GM18520 (cell line): ENCODE results near the gene MRPL38.
"Not testable (repeated sequence)": the region's sequence is repeated elsewhere in the genome, so short reads cannot be mapped to it uniquely, and the experiment has no call there.

Experiments used
- ATAC-seq: cut with Tn5 transposase; IDR thresholded peaks from one replicate; pipeline ENCODE4 v1.9.1; 2021; ENCODE audit not compliant: unreplicated experiment

The MRPL38 gene

DNA sequence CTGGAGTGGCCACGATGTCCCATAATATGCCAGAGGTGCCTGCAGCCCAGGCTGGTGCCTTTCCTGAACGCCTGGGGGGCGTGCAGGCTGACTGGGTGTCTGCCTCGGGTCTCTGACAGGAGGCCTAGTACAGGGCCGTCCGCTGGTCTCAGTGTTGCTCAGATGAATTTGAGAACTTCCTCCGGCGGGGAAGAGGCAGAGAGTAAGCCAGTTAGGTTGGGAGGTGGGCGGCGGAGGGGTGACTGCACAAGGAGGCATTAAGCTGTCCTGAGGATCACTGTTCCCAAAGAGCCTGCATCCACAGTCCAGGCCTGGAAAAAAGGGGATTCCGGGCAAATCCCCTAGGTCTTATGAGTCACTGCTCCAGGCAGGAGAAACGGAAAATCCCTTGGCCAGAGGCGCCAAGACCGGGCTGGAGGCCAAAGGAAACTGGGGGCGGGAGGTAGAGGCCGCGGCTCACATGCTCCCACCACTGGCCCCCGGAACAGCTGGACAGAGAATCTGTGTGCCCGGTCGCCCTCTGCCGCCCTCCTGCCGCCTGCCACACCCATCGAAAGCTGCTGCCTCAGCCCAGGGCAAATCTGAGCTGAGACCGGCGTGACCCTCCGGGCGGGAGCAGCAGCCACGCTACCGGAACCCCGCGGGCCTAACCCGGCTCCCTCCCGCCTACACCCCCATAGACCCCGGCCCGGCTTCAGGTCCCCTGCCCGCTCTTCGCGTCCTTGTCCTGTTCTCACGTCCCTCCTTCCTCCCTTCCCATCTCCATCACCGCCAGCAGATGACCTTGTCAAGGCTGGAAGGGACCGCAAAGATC, 27.5 kb downstream of the MRPL38 start:
- no peak for ATAC-seq

GRCh38 chr17:75876190-75876937, 28.3 kb downstream of the MRPL38 start:
- ATAC-seq = no peak

GRCh38 chr17:75875940-75876189, 28.8 kb downstream of the MRPL38 start:
- ATAC-seq = no peak

DNA sequence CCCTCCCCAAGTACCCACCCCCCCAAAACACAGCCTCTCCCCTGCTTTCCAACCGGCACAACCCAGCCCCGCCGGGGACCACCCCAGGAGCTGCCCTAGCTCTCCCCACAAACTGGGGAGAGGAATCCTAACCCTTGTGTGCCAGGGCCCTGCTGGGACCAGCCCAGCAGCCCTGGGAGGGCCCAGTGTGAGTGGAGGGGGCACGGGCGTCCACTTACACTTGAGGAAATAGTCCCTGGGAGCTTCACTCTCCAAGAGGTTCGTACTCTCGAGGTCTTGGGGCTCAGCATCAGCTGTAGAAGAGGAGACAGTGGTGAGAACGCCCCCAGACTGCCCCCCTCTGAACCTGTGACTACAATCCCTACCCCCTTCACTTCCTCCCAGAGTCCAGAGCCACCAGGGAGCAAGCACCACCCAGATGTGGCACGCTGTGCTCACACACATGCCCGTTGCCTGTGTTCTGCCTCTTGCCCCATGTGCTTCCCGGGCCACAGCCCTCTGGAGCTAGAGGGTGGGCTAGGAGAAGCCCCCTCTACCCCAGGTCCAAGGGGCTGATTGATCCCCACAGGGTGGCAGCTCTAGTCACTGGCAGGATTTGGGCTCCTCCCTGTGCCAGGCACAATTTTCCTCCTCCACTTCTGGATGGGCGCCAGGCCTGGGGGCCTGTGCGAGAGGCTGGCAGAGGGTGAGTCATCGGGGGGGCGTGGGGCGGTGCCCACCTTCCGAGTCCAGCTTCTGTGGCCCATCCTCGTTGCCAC, 29.3 kb downstream of the MRPL38 start:
- no peak for ATAC-seq

GRCh38 chr17:75874323-75875181, 30.1 kb downstream of the MRPL38 start:
- no peak for ATAC-seq

GRCh38 chr17:75873587-75874322, 30.9 kb downstream of the MRPL38 start:
- ATAC-seq = no peak

DNA sequence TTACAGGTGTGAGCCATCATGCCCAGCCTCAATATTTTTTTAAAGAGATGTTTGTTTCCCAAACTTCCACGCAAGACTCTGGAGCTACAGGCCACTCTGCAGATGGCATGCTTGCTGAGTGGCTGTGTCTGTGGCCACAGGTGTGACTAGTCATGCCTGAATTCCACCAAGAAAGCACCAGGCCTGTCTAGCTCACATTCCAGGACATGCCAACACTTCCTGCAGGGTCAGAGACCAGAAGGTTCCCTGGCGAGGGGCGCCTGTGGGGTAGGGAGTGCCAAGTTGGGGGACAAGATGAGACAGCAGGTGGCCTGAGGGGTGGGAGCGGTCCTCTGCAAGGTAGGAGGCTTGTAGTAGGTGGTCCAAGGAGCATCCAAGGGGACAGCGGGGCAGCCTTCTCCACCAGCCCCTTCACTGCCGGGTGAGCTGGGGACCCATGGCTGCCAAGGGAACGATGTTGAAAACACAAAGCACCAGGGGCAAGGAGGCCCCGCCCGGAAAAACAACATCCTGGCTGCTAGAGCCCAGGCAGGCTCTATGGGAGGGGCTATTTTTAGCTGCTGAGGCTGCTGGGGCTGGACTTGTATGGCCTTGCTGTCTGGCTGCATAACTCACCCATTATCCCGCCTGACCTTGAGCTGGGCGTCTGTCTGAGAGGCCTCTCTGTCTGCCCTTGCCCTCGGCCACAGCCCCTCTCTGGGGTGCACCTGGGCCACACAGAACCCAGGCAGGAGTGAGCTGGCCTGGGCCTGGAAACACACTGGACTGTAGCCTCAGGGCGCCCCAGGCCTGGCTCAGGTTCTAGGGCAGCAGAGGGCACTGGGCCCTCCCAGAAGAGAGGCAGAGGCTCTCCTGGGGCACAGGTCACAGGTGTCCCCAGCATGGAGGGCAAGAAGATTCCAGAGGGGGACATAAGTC, 32.0 kb downstream of the MRPL38 start:
- ATAC-seq = no peak

DNA sequence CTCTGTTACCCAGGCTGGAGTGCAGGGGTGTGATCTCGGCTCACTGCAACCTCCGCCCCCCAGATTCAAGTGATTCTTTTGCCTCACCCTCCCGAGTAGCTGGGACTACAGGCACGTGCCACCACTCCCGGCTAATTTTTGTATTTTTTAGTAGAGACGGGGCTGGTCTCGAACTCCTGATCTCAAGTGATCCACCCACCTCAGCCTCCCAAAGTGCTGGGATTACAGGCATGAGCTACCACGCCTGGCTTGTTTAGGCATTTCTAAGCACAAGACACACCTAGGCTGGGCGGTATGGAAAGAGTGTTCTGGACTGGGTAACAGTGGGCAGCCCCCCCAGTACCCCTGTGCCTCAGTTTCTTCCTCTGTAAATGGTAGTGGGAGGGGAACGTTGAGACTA, 34.5 kb downstream of the MRPL38 start:
- not testable (repeated sequence) for ATAC-seq

GRCh38 chr17:75869282-75870141, 35.2 kb downstream of the MRPL38 start:
- ATAC-seq = no peak

DNA sequence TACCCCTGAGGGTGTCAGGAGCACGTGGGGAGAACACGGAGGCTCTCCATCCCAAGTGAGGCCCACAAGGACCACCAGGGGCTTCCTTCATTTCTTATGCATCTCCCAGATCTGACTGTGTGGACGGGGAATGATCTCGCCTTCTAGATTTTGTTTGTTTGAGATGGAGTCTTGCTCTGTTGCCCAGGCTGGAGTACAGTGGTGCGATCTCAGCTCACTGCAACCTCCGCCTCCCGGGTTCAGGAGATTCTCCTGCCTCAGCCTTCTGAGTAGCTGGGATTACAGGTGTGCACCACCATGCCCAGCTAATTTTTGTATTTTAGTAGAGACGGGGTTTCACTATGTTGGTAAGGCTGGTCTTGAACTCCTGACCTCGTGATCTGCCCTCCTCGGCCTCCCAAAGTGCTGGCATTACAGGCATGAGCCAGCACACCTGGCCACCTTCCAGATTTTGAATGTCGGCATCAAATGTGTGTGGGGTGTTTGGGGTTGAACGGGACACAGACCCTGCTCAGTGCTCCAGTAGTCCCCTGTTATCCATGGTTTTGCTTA, 35.9 kb downstream of the MRPL38 start:
- not testable (repeated sequence) for ATAC-seq

GRCh38 chr17:75865404-75866188, 39.1 kb downstream of the MRPL38 start:
- not testable (repeated sequence) for ATAC-seq

GRCh38 chr17:75864887-75865286, 39.8 kb downstream of the MRPL38 start:
- ATAC-seq = peak; percentile 12

DNA sequence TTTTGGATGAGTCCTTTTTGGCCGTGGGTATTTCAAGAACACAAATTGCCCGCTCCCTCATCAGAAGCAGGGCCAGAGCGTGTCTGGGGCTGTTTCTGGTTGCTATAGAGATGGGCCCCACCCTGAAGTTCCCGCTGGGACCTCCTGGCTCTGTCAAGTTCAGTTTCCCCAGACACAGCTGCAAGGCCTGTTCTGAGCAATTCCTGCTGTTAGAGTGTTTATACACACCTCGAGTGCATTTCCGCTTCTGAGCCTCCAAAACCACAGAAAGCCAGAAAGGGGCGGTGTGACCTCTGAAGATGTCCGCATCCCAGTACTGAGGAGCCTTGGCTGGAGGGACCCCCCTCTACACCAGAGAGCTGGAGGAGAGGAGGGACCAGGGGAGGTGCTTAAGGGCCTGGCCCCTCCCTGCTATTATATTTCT, 40.2 kb downstream of the MRPL38 start:
- ATAC-seq = peak; percentile 77

GRCh38 chr17:75861927-75862317, 42.8 kb downstream of the MRPL38 start:
- ATAC-seq = no peak

- not testable (repeated sequence) for ATAC-seq
Observed at GRCh38 chr17:75859358-75859757, 45.3 kb downstream of the MRPL38 start.

GRCh38 chr17:75856062-75856756, 48.5 kb downstream of the MRPL38 start:
- ATAC-seq = no peak
